ENCODE data around the gene OR2A12. TPM values are rescaled to one million over a fixed set of nuclear protein-coding genes. Genes with fewer than 3 reads are reported as not detected.

The OR2A12 gene
- polyA plus RNA-seq, 1 of the 3 experiments (the other 2 are of a cell fraction): not detected

DNA sequence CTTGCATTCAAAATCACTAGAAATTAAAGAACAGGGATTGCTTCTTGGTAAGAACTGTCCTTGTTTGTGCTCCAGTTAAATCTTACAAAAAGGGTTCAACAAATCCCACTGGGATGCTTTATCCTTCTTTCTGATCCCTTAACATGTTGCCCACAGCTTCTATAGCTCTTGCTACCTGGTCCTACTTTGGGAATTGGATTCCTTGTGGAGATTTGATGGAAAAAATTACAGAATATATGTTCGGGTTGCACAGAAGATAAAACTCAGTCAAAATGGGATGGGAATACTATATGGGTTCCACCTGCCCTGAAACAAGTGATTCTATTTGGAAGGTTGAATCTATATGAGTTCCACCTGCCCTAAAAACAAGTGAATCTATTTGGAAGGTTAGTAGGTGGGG is 16.6 kb upstream of the OR2A12 start, which contains the start of gene OR2A25:
Gene OR2A25, plus strand, starts transcription at position 301 of the 400 bp plus-strand sequence. CDS start 4,409 bp downstream, outside the sequence.
- Histone ChIP-seq H3K9me3 (no peaks in the 10 kb centered on the region), H3K36me3 (replicated peaks in 1 of 2; ENCODE audit: control insufficient read depth in 1 of 2, insufficient read depth in 2 of 2, low read length in 1 of 2) (no peaks in the 10 kb centered on the region), H2AFZ (ENCODE audit: low read depth) (no peak within 1 kb of the TSS), H3F3A (replicated peaks; ENCODE audit: insufficient read depth) (no peaks in the 10 kb centered on the region), H3K9me2 (no peaks in the 10 kb centered on the region), H4K20me1 (ENCODE audit: insufficient read depth) (no peaks in the 10 kb centered on the region), H3K79me2 (ENCODE audit: insufficient read depth) (no peaks in the 10 kb centered on the region), H3K4me3 (ENCODE audit: low read depth in 2 of 2, low read length in 1 of 2) (no peak within 1 kb of the TSS), H3K4me2 (no peak within 1 kb of the TSS), H3K9ac (no peak within 1 kb of the TSS), H3K27me3 (ENCODE audit: insufficient read depth) (peaks cover 14% of the 10 kb centered on the region; the same call in 1 of the 2 replicates), H3K27ac (ENCODE audit: low read depth in 2 of 2, low read length in 1 of 2) (no peak within 1 kb of the TSS), H3K4me1 (ENCODE audit: control insufficient read depth in 1 of 2, insufficient read depth in 2 of 2, low read depth in 1 of 2, low read length in 1 of 2) (no peaks in the 10 kb centered on the region)
- WGBS (ENCODE audit: low lambda C conversion rate): 0% methylated on average over 1 of the region's 1 CpG
- no peak for DNase-seq
- ChIA-PET POLR2A (no interaction called here), CTCF (no interaction called here)
- TF ChIP-seq, protein P1, sequence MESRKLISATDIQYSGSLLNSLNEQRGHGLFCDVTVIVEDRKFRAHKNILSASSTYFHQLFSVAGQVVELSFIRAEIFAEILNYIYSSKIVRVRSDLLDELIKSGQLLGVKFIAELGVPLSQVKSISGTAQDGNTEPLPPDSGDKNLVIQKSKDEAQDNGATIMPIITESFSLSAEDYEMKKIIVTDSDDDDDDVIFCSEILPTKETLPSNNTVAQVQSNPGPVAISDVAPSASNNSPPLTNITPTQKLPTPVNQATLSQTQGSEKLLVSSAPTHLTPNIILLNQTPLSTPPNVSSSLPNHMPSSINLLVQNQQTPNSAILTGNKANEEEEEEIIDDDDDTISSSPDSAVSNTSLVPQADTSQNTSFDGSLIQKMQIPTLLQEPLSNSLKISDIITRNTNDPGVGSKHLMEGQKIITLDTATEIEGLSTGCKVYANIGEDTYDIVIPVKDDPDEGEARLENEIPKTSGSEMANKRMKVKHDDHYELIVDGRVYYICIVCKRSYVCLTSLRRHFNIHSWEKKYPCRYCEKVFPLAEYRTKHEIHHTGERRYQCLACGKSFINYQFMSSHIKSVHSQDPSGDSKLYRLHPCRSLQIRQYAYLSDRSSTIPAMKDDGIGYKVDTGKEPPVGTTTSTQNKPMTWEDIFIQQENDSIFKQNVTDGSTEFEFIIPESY (IDR thresholded peaks at IDR 0.05; ENCODE audit: borderline replicate concordance, low read depth): no peak
- no peak for TF ChIP-seq TCF12 (IDR thresholded peaks at IDR 0.05)
- no peak for TF ChIP-seq EP300 (IDR thresholded peaks at IDR 0.05; ENCODE audit: borderline replicate concordance in 1 of 2, low read depth in 1 of 2, low read length in 1 of 2)
- no peak for TF ChIP-seq SIN3A (IDR thresholded peaks at IDR 0.05; ENCODE audit: borderline replicate concordance, low read depth, low read length)
- TF ChIP-seq POLR2AphosphoS5 (IDR thresholded peaks at IDR 0.05; ENCODE audit: low read depth, low read length): no peak
- TF ChIP-seq MEF2A (IDR thresholded peaks at IDR 0.05; ENCODE audit: borderline replicate concordance, low read depth): no peak
- no peak for TF ChIP-seq RFX5 (IDR thresholded peaks at IDR 0.05; ENCODE audit: low read length)
- TF ChIP-seq, protein P2, sequence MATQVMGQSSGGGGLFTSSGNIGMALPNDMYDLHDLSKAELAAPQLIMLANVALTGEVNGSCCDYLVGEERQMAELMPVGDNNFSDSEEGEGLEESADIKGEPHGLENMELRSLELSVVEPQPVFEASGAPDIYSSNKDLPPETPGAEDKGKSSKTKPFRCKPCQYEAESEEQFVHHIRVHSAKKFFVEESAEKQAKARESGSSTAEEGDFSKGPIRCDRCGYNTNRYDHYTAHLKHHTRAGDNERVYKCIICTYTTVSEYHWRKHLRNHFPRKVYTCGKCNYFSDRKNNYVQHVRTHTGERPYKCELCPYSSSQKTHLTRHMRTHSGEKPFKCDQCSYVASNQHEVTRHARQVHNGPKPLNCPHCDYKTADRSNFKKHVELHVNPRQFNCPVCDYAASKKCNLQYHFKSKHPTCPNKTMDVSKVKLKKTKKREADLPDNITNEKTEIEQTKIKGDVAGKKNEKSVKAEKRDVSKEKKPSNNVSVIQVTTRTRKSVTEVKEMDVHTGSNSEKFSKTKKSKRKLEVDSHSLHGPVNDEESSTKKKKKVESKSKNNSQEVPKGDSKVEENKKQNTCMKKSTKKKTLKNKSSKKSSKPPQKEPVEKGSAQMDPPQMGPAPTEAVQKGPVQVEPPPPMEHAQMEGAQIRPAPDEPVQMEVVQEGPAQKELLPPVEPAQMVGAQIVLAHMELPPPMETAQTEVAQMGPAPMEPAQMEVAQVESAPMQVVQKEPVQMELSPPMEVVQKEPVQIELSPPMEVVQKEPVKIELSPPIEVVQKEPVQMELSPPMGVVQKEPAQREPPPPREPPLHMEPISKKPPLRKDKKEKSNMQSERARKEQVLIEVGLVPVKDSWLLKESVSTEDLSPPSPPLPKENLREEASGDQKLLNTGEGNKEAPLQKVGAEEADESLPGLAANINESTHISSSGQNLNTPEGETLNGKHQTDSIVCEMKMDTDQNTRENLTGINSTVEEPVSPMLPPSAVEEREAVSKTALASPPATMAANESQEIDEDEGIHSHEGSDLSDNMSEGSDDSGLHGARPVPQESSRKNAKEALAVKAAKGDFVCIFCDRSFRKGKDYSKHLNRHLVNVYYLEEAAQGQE (IDR thresholded peaks at IDR 0.05; ENCODE audit: low read depth, low read length): no peak
- TF ChIP-seq GATA2 (CRISPR knock-in tag; IDR thresholded peaks at IDR 0.05): no peak
- no peak for TF ChIP-seq RAD21 (IDR thresholded peaks at IDR 0.05; ENCODE audit: low read length)

- Histone ChIP-seq H3K9me2 (no peaks in the 10 kb centered on the region), H2AFZ (ENCODE audit: low read depth) (no peak overlapping the region), H3K79me2 (ENCODE audit: insufficient read depth) (no peaks in the 10 kb centered on the region), H3K4me3 (ENCODE audit: low read depth in 2 of 2, low read length in 1 of 2) (no peak overlapping the region), H3K4me1 (ENCODE audit: control insufficient read depth in 1 of 2, insufficient read depth in 2 of 2, low read depth in 1 of 2, low read length in 1 of 2) (no peaks in the 10 kb centered on the region), H3K9ac (no peak overlapping the region), H3K27me3 (ENCODE audit: insufficient read depth) (peaks cover 14% of the 10 kb centered on the region; the same call in 1 of the 2 replicates), H4K20me1 (ENCODE audit: insufficient read depth) (no peaks in the 10 kb centered on the region), H3K36me3 (replicated peaks in 1 of 2; ENCODE audit: control insufficient read depth in 1 of 2, insufficient read depth in 2 of 2, low read length in 1 of 2) (no peaks in the 10 kb centered on the region), H3K27ac (ENCODE audit: low read depth in 2 of 2, low read length in 1 of 2) (no peak overlapping the region), H3K9me3 (no peaks in the 10 kb centered on the region), H3F3A (replicated peaks; ENCODE audit: insufficient read depth) (no peaks in the 10 kb centered on the region), H3K4me2 (no peak overlapping the region)
- CTCF ChIA-PET: no interaction called here
- WGBS (ENCODE audit: low lambda C conversion rate): 8% methylated on average over 2 of the region's 2 CpGs
- no peak for DNase-seq
- POLR2A ChIA-PET: no interaction called here
- TF ChIP-seq RAD21 (IDR thresholded peaks at IDR 0.05; ENCODE audit: low read length): no peak
- TF ChIP-seq, protein P3, sequence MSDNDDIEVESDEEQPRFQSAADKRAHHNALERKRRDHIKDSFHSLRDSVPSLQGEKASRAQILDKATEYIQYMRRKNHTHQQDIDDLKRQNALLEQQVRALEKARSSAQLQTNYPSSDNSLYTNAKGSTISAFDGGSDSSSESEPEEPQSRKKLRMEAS (IDR thresholded peaks at IDR 0.05; ENCODE audit: low read depth): no peak
- TF ChIP-seq ELF1 (IDR thresholded peaks at IDR 0.05): no peak
- no peak for TF ChIP-seq RFX5 (IDR thresholded peaks at IDR 0.05; ENCODE audit: low read length)
- no peak for TF ChIP-seq MEF2A (IDR thresholded peaks at IDR 0.05; ENCODE audit: borderline replicate concordance, low read depth)
- no peak for TF ChIP-seq GABPA (IDR thresholded peaks at IDR 0.05; ENCODE audit: low read depth)
- no peak for TF ChIP-seq RCOR1 (IDR thresholded peaks at IDR 0.05; ENCODE audit: low read length)
- TF ChIP-seq EZH2phosphoT487 (IDR thresholded peaks at IDR 0.05; ENCODE audit: borderline replicate concordance, low read depth): no peak
- TF ChIP-seq RXRA (IDR thresholded peaks at IDR 0.05; ENCODE audit: borderline replicate concordance, low read depth): no peak
- TF ChIP-seq GATA2 (CRISPR knock-in tag; IDR thresholded peaks at IDR 0.05): no peak
- TF ChIP-seq JUND (IDR thresholded peaks at IDR 0.05): no peak
- no peak for TF ChIP-seq NFIC (IDR thresholded peaks at IDR 0.05; ENCODE audit: borderline replicate concordance)
- TF ChIP-seq PBX3 (IDR thresholded peaks at IDR 0.05): no peak
- TF ChIP-seq MXI1 (IDR thresholded peaks at IDR 0.05; ENCODE audit: low read depth, low read length): no peak
- no peak for TF ChIP-seq FOXM1 (IDR thresholded peaks at IDR 0.05; ENCODE audit: low read depth)
- TF ChIP-seq, protein P4, sequence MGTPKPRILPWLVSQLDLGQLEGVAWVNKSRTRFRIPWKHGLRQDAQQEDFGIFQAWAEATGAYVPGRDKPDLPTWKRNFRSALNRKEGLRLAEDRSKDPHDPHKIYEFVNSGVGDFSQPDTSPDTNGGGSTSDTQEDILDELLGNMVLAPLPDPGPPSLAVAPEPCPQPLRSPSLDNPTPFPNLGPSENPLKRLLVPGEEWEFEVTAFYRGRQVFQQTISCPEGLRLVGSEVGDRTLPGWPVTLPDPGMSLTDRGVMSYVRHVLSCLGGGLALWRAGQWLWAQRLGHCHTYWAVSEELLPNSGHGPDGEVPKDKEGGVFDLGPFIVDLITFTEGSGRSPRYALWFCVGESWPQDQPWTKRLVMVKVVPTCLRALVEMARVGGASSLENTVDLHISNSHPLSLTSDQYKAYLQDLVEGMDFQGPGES (IDR thresholded peaks at IDR 0.05; ENCODE audit: low read depth, low read length): no peak
Observed at GRCh38 chr7:144069953-144070352, 16.1 kb upstream of the OR2A12 start.

Data from SK-N-SH (cell line).